ENCODE data around the gene PACRG. TPM values are rescaled to one million over a fixed set of nuclear protein-coding genes. Genes with fewer than 3 reads are reported as not detected.

Gene PACRG
- total RNA-seq, 2 donors from 2014 or later: 1.7 TPM; not detected in 1

DNA sequence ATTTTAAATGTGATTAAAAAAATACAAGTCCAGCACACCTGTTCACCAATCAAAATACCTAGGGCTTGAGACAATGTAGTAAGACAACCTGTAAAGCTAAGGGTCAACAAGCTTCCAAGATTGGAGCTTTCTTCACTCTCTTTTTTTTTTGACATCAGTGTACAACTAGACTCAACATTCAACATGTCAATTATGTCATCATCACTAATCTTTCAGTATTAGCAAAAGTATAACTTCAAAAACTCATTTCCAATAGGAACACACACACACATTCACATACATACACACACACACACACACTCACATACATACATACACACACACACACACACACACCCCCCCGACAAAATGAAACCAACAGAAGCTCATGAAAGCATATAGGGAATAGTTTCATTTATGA lies 26.2 kb upstream of the PACRG start:
- Histone ChIP-seq H3K27ac (no peak overlapping the region), H3K27me3 (no peaks in the 10 kb centered on the region), H3K9ac (ENCODE audit: low read depth in 2 of 2, low read length in 2 of 2) (no peak overlapping the region), H3K4me3 (no peak overlapping the region), H3K9me3 (no peaks in the 10 kb centered on the region), H3K4me1 (no peaks in the 10 kb centered on the region), H3K36me3 (no peaks in the 10 kb centered on the region)
- no peak for TF ChIP-seq CTCF (IDR thresholded peaks at IDR 0.05)
- DNase-seq: no peak
- intact Hi-C loops (cut with DNase I): no loop called here

- intact Hi-C loops (cut with DNase I): no loop called here
- Histone ChIP-seq H3K27me3 (no peaks in the 10 kb centered on the region), H3K9ac (ENCODE audit: low read depth in 2 of 2, low read length in 2 of 2) (no peak overlapping the region), H3K36me3 (no peaks in the 10 kb centered on the region), H3K9me3 (no peaks in the 10 kb centered on the region), H3K27ac (no peak overlapping the region), H3K4me3 (no peak overlapping the region), H3K4me1 (no peaks in the 10 kb centered on the region)
- no peak for TF ChIP-seq CTCF (IDR thresholded peaks at IDR 0.05)
- DNase-seq: no peak
Observed at GRCh38 chr6:162702446-162702845, 25.3 kb upstream of the PACRG start.

DNA sequence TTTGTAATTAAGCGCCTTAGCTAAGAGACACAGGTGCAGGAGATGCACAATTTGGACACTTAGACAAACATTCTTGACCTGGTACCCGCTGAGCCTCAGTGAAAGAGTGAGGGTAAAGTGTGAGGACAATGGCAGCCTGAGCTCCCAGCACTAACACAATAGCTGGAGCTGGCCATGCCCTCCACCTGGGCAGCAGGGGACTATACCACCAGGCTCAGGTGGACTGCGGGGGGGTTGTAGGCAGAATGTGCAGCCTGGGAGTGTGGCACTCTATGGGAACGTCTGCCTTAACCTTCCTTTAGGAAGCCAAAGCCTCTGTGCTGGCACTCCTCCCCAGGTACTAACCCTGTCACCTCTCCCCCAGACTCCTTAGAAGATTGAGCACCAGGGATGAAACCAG lies 23.8 kb upstream of the PACRG start:
- no peak overlapping the region for H3K4me3 ChIP-seq
- no peaks in the 10 kb centered on the region for H3K27me3 ChIP-seq
- intact Hi-C loops (cut with DNase I): no loop called here
- H3K36me3 ChIP-seq: no peaks in the 10 kb centered on the region
- H3K9me3 ChIP-seq: no peaks in the 10 kb centered on the region
- H3K27ac ChIP-seq: no peak overlapping the region
- TF ChIP-seq CTCF (IDR thresholded peaks at IDR 0.05): no peak
- no peak overlapping the region for H3K9ac ChIP-seq (ENCODE audit: low read depth in 2 of 2, low read length in 2 of 2)
- no peaks in the 10 kb centered on the region for H3K4me1 ChIP-seq
- no peak for DNase-seq

DNA sequence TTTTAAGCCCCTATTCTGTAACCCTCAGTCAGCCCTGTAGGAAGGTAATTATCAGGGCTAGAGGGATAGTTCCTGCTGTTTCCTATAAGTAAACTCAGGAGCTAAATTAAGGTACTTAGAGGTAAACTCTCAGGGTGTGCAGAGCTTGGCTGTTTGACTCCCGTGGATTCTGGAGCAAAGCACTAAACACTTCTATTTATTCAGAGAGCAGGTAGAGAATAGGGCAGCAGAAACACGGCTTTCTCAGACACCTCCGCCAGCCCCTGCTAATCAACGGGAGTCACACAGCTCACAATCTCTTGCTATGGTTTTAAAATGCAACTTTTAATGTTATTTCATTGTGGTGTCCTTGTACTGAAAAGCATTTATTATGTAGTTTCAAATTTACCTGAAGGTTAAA lies 22.0 kb upstream of the PACRG start:
- Histone ChIP-seq H3K9ac (ENCODE audit: low read depth in 2 of 2, low read length in 2 of 2) (no peak overlapping the region), H3K4me3 (no peak overlapping the region), H3K36me3 (no peaks in the 10 kb centered on the region), H3K9me3 (no peaks in the 10 kb centered on the region), H3K27me3 (no peaks in the 10 kb centered on the region), H3K27ac (no peak overlapping the region), H3K4me1 (no peaks in the 10 kb centered on the region)
- TF ChIP-seq CTCF (IDR thresholded peaks at IDR 0.05): no peak
- no peak for DNase-seq
- intact Hi-C loops (cut with DNase I): no loop called here

DNA sequence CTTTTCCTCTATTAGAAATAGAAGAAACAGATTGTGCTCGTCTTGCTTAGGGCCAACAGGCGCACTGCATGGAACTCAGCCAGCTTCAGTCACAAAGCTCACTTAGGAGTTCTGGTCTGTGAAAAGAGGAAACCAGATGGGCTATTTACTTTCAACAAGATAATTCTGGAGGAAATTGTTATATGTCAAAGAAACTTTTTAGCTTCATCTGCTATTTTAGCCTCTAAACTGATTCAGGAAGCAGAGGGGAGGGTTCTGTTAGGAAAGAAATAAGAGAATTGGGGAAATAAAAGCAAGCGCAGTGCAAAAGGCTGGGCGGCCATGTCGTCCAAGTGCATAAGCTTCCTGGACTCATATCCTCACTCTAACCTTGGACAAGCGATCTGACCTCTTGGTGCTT lies 21.5 kb upstream of the PACRG start:
- no peak overlapping the region for H3K27ac ChIP-seq
- H3K4me3 ChIP-seq: no peak overlapping the region
- H3K36me3 ChIP-seq: no peaks in the 10 kb centered on the region
- DNase-seq: peak; percentile 30
- no peaks in the 10 kb centered on the region for H3K27me3 ChIP-seq
- TF ChIP-seq CTCF (IDR thresholded peaks at IDR 0.05): no peak
- no peaks in the 10 kb centered on the region for H3K9me3 ChIP-seq
- no peak overlapping the region for H3K9ac ChIP-seq (ENCODE audit: low read depth in 2 of 2, low read length in 2 of 2)
- H3K4me1 ChIP-seq: no peaks in the 10 kb centered on the region
- intact Hi-C loops (cut with DNase I): no loop called here

- no peak for DNase-seq
- intact Hi-C loops (cut with DNase I): no loop called here
- Histone ChIP-seq H3K27me3 (no peaks in the 10 kb centered on the region), H3K4me3 (no peak overlapping the region), H3K9ac (ENCODE audit: low read depth in 2 of 2, low read length in 2 of 2) (no peak overlapping the region), H3K36me3 (no peaks in the 10 kb centered on the region), H3K27ac (no peak overlapping the region), H3K4me1 (no peaks in the 10 kb centered on the region), H3K9me3 (no peaks in the 10 kb centered on the region)
- no peak for TF ChIP-seq CTCF (IDR thresholded peaks at IDR 0.05)
Observed at GRCh38 chr6:162708971-162709370, 18.8 kb upstream of the PACRG start.
